HG02981 (cell line): Measurements from ENCODE around the gene MYO18A.
"Not testable (repeated sequence)": the region's sequence is repeated elsewhere in the genome, so short reads cannot be mapped to it uniquely, and the experiment has no call there.

ENCODE experiments used
- ATAC-seq: cut with Tn5 transposase; IDR thresholded peaks from one replicate; pipeline ENCODE4 v1.9.1; 2021; ENCODE audit warnings: mild to moderate bottlenecking, moderate library complexity; ENCODE audit not compliant: unreplicated experiment

The MYO18A gene

DNA sequence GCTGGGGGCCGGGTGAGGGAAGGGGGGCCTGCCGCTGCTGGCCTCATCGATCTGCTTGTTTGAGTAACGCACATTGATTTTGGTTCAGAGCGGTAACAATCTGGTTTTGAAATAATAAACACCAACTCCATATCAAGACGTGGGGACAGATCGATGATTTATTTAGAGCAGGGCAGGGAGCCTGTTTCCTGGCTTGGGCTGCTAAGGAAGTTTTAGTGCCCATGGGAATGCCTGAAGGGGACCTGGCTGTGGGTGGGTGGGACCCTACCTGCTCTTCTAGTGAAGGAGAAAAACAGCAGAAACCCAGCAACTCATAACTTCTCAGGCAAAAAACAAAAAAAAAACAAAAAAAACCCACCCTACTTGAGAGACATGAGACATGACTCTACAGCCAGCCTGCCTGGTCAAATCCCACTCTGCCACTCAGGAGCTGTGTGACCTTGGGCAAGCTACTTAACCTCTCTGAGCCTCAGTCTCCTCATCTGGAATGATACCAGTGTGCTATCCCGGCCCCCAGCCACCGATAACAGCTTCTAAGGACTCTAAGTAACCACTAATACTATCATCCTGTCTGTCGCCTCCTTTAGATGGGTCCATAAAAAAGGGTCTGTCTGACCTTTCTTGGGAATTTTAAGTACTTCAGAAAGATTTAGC is 71.2 kb downstream of the MYO18A start:
- ATAC-seq = no peak

- ATAC-seq = no peak
These were observed 72.0 kb downstream of the MYO18A start for GRCh38 chr17:29107933-29108822.

- no peak for ATAC-seq
These were observed 73.1 kb downstream of the MYO18A start for GRCh38 chr17:29107084-29107483.

- no peak for ATAC-seq
These were observed 76.9 kb downstream of the MYO18A start for GRCh38 chr17:29103341-29103740.

GRCh38 chr17:29102741-29103181 is 77.4 kb downstream of the MYO18A start:
- no peak for ATAC-seq

DNA sequence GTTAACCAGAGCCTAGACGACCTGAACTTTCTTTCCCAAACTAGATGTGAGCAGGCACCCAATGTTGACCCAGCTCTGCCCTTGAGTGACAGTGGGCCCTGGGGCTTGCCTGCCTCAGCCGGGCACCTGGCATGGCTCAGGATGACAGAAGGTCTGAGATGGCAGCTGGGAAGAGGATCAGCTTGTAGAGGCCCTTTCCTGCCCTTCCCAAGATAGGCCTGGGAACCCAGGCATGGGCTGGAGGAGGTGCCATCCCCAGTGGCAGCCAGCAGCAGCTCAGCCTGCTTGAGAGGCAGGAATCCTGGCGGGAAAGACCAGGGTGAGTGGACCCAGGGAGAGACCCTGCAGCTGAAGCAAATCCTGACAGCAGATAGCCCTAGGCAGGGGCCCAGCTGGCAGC is 78.2 kb downstream of the MYO18A start:
- ATAC-seq = no peak

- no peak for ATAC-seq
These were observed 79.9 kb downstream of the MYO18A start for GRCh38 chr17:29100296-29100695.

GRCh38 chr17:29099527-29099926 is 80.7 kb downstream of the MYO18A start:
- no peak for ATAC-seq

DNA sequence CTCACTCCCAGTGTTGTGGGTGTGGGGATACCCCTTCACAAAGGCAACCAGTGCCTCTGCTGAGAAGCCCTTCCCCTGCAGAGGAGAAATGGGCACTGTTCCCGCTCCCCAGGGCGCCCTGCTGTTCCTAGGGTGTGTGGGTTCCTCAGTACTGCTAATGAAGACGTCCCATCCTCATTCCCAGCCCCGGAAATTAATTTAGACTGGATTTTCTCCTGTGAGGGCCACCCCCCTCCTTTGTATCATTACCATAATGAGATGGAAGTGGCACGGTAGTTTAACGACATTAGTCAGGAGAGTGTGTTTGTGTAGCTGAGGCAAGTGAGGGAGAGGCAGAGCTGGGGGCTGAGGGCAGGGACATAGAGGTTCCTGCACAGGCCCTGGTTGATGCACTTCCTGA is 84.1 kb downstream of the MYO18A start:
- ATAC-seq = no peak

GRCh38 chr17:29095439-29095838 is 84.8 kb downstream of the MYO18A start:
- no peak for ATAC-seq

GRCh38 chr17:29094101-29094708 is 86.0 kb downstream of the MYO18A start:
- ATAC-seq = no peak

- no peak for ATAC-seq
These were observed 86.9 kb downstream of the MYO18A start for GRCh38 chr17:29093090-29093871.

- no peak for ATAC-seq
These were observed 88.5 kb downstream of the MYO18A start for GRCh38 chr17:29091606-29092289.

DNA sequence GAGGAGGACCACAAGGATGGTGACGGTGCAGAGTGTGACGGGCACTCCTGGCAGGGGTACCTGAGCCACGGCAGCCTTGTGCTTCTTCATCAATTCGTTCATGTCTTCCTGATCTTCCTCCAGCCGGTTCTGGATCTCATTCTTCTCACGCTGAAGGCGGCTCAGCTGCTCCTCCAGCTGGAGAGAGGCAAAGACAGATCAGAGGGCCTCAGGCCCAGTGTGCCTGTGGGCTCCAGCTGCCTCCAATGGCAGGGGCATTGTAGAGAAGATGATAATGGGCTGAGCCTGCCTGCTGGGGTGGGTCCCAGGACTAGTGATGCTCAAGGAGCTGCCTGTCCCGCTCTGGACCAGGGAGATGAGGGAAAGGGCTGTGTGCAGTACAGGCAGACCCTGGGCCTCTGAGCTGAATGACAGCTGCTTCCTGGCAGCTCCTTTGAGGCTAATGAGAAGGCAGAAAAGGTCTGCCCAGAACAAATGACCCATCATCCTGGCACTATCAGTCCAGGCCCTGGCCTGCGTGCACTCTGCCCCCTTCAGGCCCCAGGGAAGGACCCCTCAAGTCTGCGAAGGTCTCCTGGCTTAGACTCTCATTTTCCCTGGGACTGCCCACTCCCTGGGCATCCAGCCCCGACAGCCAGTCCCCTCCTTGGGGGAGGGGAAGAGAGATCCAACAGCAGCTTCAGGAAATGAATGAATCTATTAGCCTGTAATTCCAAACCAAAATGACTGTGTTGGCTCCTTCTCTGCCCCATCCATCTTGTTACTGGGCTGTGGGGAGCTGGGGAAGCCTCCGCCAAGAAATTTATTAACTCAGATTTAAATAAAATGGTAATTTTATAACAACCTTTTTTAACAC is 89.2 kb downstream of the MYO18A start:
- no peak for ATAC-seq

DNA sequence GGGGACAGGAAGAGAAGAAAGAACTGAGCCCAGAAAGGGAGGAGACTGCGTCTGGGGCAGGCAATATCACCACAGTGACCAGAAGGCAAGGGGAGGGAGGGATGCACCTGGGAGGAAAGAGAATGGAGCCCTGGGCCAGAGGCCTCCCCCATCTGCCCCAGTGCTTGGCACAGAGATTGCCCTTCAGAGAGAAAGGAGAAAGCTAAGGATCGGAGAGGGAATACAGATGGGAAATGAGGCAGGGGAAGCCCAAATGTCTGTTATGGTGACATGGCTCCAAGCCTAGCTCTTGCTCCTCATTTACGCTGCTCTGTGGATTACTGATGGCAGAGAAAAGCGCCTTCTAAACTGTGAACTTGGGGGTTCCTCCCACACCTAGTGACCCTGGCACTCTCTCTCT is 90.1 kb downstream of the MYO18A start:
- no peak for ATAC-seq

DNA sequence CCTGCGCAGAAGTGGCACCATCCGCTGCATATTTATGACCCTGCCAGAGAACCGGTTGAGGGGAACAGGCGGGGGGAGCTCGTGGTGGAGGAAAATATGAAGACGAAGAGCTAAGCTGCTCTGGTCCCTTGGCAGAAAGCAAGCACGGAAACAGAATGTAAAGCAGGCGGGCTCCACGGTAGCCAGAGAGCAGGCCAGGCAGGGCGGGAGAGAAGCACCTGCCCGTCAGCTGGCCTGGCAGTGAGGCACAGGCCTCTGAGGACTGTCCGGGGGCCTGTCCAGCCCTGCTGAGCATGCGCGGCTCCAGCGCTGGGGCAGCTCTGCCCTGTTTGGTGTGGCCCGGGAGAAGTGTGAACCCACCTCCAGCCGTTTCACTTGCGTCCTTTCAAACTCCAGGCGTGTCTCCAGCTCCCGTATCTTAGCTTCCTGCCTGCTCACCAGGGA is 90.6 kb downstream of the MYO18A start:
- no peak for ATAC-seq

- not testable (repeated sequence) for ATAC-seq
These were observed 91.4 kb downstream of the MYO18A start for GRCh38 chr17:29088782-29089181.

DNA sequence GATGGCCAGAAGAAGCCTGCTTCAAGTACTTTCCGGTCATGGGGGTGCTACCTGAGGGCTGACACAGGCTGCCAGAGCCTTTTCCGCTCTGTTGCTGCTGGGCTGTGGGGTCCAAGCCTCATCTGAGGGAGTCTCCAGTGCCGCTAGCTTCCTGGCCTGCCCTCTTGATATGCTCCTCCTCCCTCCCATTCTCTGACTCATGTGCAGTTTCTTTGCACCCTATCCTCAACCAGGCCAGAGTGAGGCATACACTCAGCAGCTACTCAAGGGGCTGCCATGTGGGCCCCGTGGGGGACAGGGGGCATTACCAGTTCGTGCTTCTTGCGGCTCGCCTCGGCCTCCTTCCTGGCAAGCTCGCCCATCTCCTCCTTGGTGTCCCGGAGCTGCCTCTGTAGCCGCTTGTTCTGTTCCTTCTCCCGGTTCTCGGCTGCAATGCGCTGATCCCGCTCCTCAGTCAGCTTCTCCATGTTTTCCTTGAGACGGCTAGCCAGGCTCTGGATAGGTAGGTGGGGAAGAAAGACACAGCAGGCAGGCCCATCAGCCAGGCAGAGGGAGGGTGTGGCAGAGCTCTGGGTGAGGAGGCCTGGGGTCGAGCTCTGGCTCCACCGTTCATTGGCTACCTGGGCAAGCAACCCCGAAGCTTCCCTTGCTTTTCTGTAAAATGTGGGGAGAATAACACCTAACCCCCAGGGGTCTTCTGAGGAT is 93.4 kb downstream of the MYO18A start:
- no peak for ATAC-seq

DNA sequence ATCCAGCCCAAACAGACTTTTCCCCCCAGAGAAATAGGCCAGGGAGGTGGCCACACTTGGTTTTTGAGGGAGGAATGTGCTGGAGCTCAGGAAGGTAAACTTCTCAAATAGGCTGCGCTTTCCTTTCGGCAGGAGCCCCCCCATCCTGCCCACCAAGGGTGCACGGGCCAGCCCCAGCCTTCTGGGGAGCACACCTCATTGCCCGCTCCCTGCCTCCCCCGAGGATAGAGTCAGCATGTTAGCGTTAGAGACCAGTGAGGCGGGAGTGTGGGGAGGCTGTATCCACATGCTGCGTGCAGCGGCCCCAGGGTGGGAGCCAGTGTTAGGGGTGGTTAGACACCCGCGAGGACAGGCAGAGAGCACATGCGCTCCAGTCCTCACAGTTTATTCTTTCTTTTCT is 95.0 kb downstream of the MYO18A start:
- no peak for ATAC-seq
